K562 (cell line): ENCODE measurements around the gene RASGRP1. TPM values are rescaled to one million over a fixed set of nuclear protein-coding genes. Genes with fewer than 3 reads are reported as not detected.

ENCODE experiments used
- ATAC-seq: fragments of 200-7000 bp; cut with Tn5 transposase; 3 replicates; pipeline ENCODE4 v1.9.1; 2020; ENCODE audit warnings: moderate library complexity
- BruUV-seq: library from RNA; stranded (reverse); fragments of 400-500 nt; replicated peaks from 2 replicates; lab custom pipeline; 2021; lab: Mats Ljungman, UMichigan
- CTCF ChIA-PET: fragments of 300-600 bp; formaldehyde crosslinking; extraction: SDS; loops from one replicate; lab custom pipeline; 2021; ENCODE audit warnings: low intra/inter-chr PET ratio; lab: Yijun Ruan, JAX
- POLR2A ChIA-PET: fragments of 300-600, 350-650 bp; sonication (Branson Sonifier 250); formaldehyde crosslinking; extraction: SDS; loops from one replicate; lab custom pipeline; 2021; ENCODE audit warnings: antibody characterized with exemption, inconsistent platforms; lab: Yijun Ruan, JAX
- DNase-seq, 4 experiments: peaks; one replicate each; pipeline versions ENCODE4 v3.0.0 to v3.0.0-alpha.2; 2011 to 2018; ENCODE audit warnings: low spot score in 3 of 4, mixed read lengths in 3 of 4; ENCODE audit errors: extremely low read depth in 1 of 4
- FAIRE-seq: peaks from 2 replicates; lab custom pipeline; 2011; peaks lifted over from hg19 to GRCh38; lab: Jason Lieb, UNC
- H2AFZ ChIP-seq: 2 replicates; pipeline ENCODE4 v1.6.0; 2011; ENCODE audit warnings: low read depth, low read length, control low read depth, inconsistent platforms
- H3K27ac ChIP-seq: fragments of 200-600 bp; 3 replicates; pipeline ENCODE4 v1.8.0; 2011; ENCODE audit warnings: low read depth, mild to moderate bottlenecking, control low read depth, inconsistent platforms, low read length, moderate library complexity, mixed read lengths; ENCODE audit errors: extremely low read depth
- H3K27me3 ChIP-seq, 2 experiments: fragments of 300-600 bp in 1 of 2; 2 replicates in 1 of 2; 3 replicates in 1 of 2; pipeline versions ENCODE4 v1.6.0 to v1.8.0; 2011; ENCODE audit warnings: inconsistent platforms in 2 of 2, low read length in 2 of 2, mild to moderate bottlenecking in 1 of 2, mixed read lengths in 1 of 2, moderate library complexity in 1 of 2; ENCODE audit not compliant: control insufficient read depth in 2 of 2, insufficient read depth in 2 of 2
- H3K36me3 ChIP-seq: fragments of 300-600 bp; 3 replicates; pipeline ENCODE4 v1.8.0; 2011; ENCODE audit warnings: mild to moderate bottlenecking, low read length, inconsistent platforms; ENCODE audit not compliant: control insufficient read depth, insufficient read depth
- H3K4me1 ChIP-seq, 2 experiments: fragments of 200-600 bp in 1 of 2; replicated peaks in 1 of 2; 2 replicates in 1 of 2; 3 replicates in 1 of 2; pipeline versions ENCODE4 v1.5.1 to v1.8.0; 2011; ENCODE audit warnings: inconsistent platforms in 2 of 2, low read length in 2 of 2, mild to moderate bottlenecking in 1 of 2, mixed read lengths in 1 of 2, moderate library complexity in 1 of 2; ENCODE audit not compliant: control insufficient read depth in 2 of 2, insufficient read depth in 2 of 2
- H3K4me2 ChIP-seq: 2 replicates; pipeline ENCODE4 v1.6.1; 2011; ENCODE audit warnings: low read length, control low read depth, inconsistent platforms, mixed read lengths; ENCODE audit not compliant: insufficient read depth
- H3K4me3 ChIP-seq: fragments of 200-600 bp; sonication (generic), shearing (Covaris generic); 2 replicates; pipeline ENCODE4 v1.5.1; 2016; ENCODE audit warnings: control low read depth, inconsistent platforms
- H3K79me2 ChIP-seq: fragments of 200-600 bp; 3 replicates; pipeline ENCODE4 v1.8.0; 2011; ENCODE audit warnings: low read length, inconsistent platforms; ENCODE audit not compliant: control insufficient read depth, insufficient read depth
- H3K9ac ChIP-seq, 2 experiments: 2 replicates each; pipeline versions ENCODE4 v1.6.0 to v1.6.1; 2011; ENCODE audit warnings: low read depth in 2 of 2, low read length in 2 of 2, control low read depth in 1 of 2, inconsistent platforms in 1 of 2, mild to moderate bottlenecking in 1 of 2, mixed read lengths in 1 of 2; ENCODE audit not compliant: insufficient read depth in 1 of 2
- H3K9me1 ChIP-seq: one replicate; pipeline ENCODE4 v1.6.0; 2011; ENCODE audit warnings: inconsistent platforms, mild to moderate bottlenecking, low read length, moderate library complexity; ENCODE audit not compliant: control insufficient read depth, insufficient read depth
- H3K9me3 ChIP-seq: replicated peaks from 2 replicates; pipeline ENCODE4 v1.5.1; 2011; ENCODE audit warnings: low read depth, low read length, inconsistent platforms; ENCODE audit not compliant: control insufficient read depth, insufficient read depth
- H4K20me1 ChIP-seq: replicated peaks from 2 replicates; pipeline ENCODE4 v1.6.1; 2011; ENCODE audit warnings: low read length, inconsistent platforms, mixed read lengths; ENCODE audit not compliant: control insufficient read depth, insufficient read depth
- BRD4 ChIP-seq: fragments of 200-600 bp; sonication (generic); IDR thresholded peaks from 2 replicates; pipeline ENCODE4 v1.6.1; 2017; ENCODE audit warnings: inconsistent platforms
- C11orf30 ChIP-seq: fragments of 450-650 bp; IDR thresholded peaks from 2 replicates; pipeline ENCODE4 v1.6.1; 2016; ENCODE audit warnings: low read depth, mild to moderate bottlenecking
- CHCHD3 ChIP-seq: fragments of 250-450 bp; sonication (Bioruptor Pico); IDR thresholded peaks from 2 replicates; pipeline ENCODE4 v2.1.2; 2022; ENCODE audit warnings: mild to moderate bottlenecking
- GTF3C2 ChIP-seq: IDR thresholded peaks from 3 replicates; pipeline ENCODE4 v1.6.1; 2011; ENCODE audit warnings: borderline replicate concordance, mild to moderate bottlenecking, moderate library complexity; ENCODE audit not compliant: insufficient read length; ENCODE audit errors: extremely low read depth
- MAFG ChIP-seq: fragments of 450-650 bp; conservative IDR thresholded peaks from 2 replicates; pipeline ENCODE4 v1.6.1; 2016; ENCODE audit warnings: missing genetic modification characterization, missing compliant biosample characterization
- PREB ChIP-seq: sonication (generic); formaldehyde crosslinking; IDR thresholded peaks from 2 replicates; pipeline ENCODE4 v1.8.1; 2023; ENCODE audit warnings: mild to moderate bottlenecking, missing genetic modification reagents
- RBM25 ChIP-seq: fragments of 200-400 bp; formaldehyde crosslinking; IDR thresholded peaks from 2 replicates; pipeline ENCODE4 v1.6.1; 2018; ENCODE audit warnings: low read length, low read depth, moderate library complexity; ENCODE audit not compliant: severe bottlenecking
- SMAD4 ChIP-seq: fragments of 250-450 bp; sonication (Bioruptor Pico); conservative IDR thresholded peaks from 2 replicates; pipeline ENCODE4 v1.8.0; 2021; ENCODE audit warnings: inconsistent platforms, mild to moderate bottlenecking, moderate library complexity
- TRIM24 ChIP-seq, 2 experiments: fragments of 450-650 bp; IDR thresholded peaks; 2 replicates each; pipeline ENCODE4 v1.6.1; 2016
- ZNF239 ChIP-seq: fragments of 250-450 bp; sonication (Bioruptor Pico); IDR thresholded peaks from 2 replicates; pipeline ENCODE4 v1.4.0; 2020; ENCODE audit warnings: mild to moderate bottlenecking
- ZNF311 ChIP-seq: fragments of 250-450 bp; sonication (Bioruptor Pico); IDR thresholded peaks from 2 replicates; pipeline ENCODE4 v1.4.0; 2020; ENCODE audit warnings: mild to moderate bottlenecking, moderate library complexity
- WGBS: fragments of 100-300 bp; shearing (Covaris generic); methylation state at CpG from one replicate; pipeline ENCODE4 v1.1.6; 2016; ENCODE audit warnings: low coverage, mixed read lengths; ENCODE audit not compliant: insufficient coverage; ENCODE audit errors: missing lambda C conversion rate; 5-methylcytosine and 5-hydroxymethylcytosine counted together
- in situ Hi-C: fragments of 300-500 bp; cut with MboI; formaldehyde crosslinking; loops from 4 replicates; pipeline ENCODE4 v1.15.0; 2018; ENCODE audit warnings: inconsistent platforms, mixed read lengths
- intact Hi-C: fragments of 100-400 bp; cut with micrococcal nuclease; formaldehyde crosslinking; loops from 2 replicates; pipeline ENCODE4 v1.14.2; 2022
- polyA plus RNA-seq, 8 experiments: library from polyadenylated mRNA; depleted of rRNA in 4 of 8; stranded (reverse) in 5 of 8; unstranded in 3 of 8; fragments of >200 nt; fragmentation: Nextera tagmentation in 2 of 8; fragmentation: Illumina TruSeq in 1 of 8; extraction: Ambion mirVana in 2 of 8; extraction: Trizol in 1 of 8; gene quantifications; 2 replicates each; pipeline versions ENCODE4 v1.2.1 to v1.2.3, GENCODE V29; 2011 to 2014; ENCODE audit warnings: inconsistent platforms in 1 of 8, missing spikeins in 1 of 8
- total RNA-seq, 7 experiments: library from RNA; depleted of rRNA in 6 of 7; stranded (reverse); fragments of >200 nt in 6 of 7; fragmentation: Illumina TruSeq in 2 of 7; extraction: Trizol in 2 of 7; gene quantifications; 2 replicates each; pipeline versions ENCODE4 v1.2.1 to v1.2.3, GENCODE V29; 2011 to 2021; ENCODE audit warnings: low replicate concordance in 1 of 7
- TF ChIP-seq, protein P1 (sequence below), 2 experiments: IDR thresholded peaks in 1 of 2; conservative IDR thresholded peaks in 1 of 2; 2 replicates each; pipeline ENCODE4 v1.6.1; 2016; ENCODE audit warnings: low read depth in 2 of 2, mild to moderate bottlenecking in 1 of 2, missing compliant biosample characterization in 1 of 2, missing genetic modification characterization in 1 of 2, moderate library complexity in 1 of 2

RASGRP1 gene
- total and polyA plus RNA-seq, 9 of the 15 experiments (the other 6 are each of a cell fraction or from before 2014, with no cell fraction given) = 0.14 to 0.72 (median 0.31) TPM

GRCh38 chr15:38512901-38513300 lies 51.7 kb downstream of the RASGRP1 start (continued):
- no peak for TF ChIP-seq PREB (CRISPR knock-in tag)
- TF ChIP-seq BRD4 = no peak
- no peak for TF ChIP-seq ZNF239 (CRISPR knock-in tag)
- peak; percentile 44; the same call in 1 of the 2 replicates for TF ChIP-seq MAFG (tag)
- TF ChIP-seq C11orf30 = peak; percentile 30; the same call in 1 of the 2 replicates

DNA sequence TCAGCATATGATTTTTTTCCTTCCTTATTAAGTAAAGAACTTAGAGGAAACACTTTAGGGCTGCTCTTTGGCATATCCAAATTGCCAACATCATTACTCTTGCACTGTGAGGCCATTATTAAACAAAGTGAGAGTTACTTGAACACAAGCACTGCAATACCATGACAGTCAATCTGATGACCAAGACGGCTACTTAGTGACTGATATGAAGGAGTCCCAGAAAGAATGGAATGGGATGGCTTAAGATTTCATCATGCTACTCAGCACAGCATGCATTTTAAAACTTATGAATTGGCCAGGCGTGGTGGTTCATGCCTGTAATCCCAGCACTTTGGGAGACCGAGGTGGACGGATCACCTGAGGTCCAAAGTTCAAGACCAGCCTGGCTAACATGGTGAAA lies 55.5 kb downstream of the RASGRP1 start:
- ATAC-seq = peak; percentile 44
- TF ChIP-seq RBM25 = no peak
- no peak for TF ChIP-seq GTF3C2
- TF ChIP-seq CHCHD3 = no peak
- peak in 1 of 2 experiments; percentile 11; a peak in 1 of 4 replicates for TF ChIP-seq TRIM24 (IDR thresholded peaks at IDR 0.05)
- TF ChIP-seq ZNF311 (CRISPR knock-in tag) = no peak
- TF ChIP-seq, protein P1, sequence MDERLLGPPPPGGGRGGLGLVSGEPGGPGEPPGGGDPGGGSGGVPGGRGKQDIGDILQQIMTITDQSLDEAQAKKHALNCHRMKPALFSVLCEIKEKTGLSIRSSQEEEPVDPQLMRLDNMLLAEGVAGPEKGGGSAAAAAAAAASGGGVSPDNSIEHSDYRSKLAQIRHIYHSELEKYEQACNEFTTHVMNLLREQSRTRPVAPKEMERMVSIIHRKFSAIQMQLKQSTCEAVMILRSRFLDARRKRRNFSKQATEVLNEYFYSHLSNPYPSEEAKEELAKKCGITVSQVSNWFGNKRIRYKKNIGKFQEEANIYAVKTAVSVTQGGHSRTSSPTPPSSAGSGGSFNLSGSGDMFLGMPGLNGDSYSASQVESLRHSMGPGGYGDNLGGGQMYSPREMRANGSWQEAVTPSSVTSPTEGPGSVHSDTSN (CRISPR knock-in tag; IDR thresholded peaks at IDR 0.05; ENCODE audit: low read depth) = no peak
- TF ChIP-seq, protein P1 (tag; conservative IDR thresholded peaks at IDR 0.05; ENCODE audit: low read depth) = no peak
- peak; percentile 23; the same call in 1 of the 2 replicates for TF ChIP-seq SMAD4 (CRISPR knock-in tag)

More for the DNA sequence above, 55.5 kb downstream of the RASGRP1 start:
- Histone ChIP-seq H3K36me3 (no peaks in the 10 kb centered on the region), H2AFZ (no peak overlapping the region), H3K27me3 (no peaks in the 10 kb centered on the region), H3K4me2 (no peak overlapping the region), H3K9me3 (no peaks in the 10 kb centered on the region), H3K9me1 (no peaks in the 10 kb centered on the region), H3K27ac (no peak overlapping the region), H3K4me1 (peaks cover 0 to 7% of the 10 kb centered on the region in 2 experiments; a peak in 2 of 5 replicates), H4K20me1 (no peaks in the 10 kb centered on the region), H3K79me2 (no peaks in the 10 kb centered on the region), H3K9ac (no peak overlapping the region), H3K4me3 (no peak overlapping the region)
- DNase-seq (no peak), FAIRE-seq (no peak)
- in situ Hi-C loops = no loop called here
- 60% methylated on average over 4 of the region's 4 CpGs for WGBS
- no TSS peak for BruUV-seq
- intact Hi-C loops = loop anchor here (5.0 kb wide), 1 partner anchor 67 kb away; no protein-coding TSS in a partner anchor
- CTCF ChIA-PET = no interaction called here
- POLR2A ChIA-PET = interaction anchor here (0.6 to 4.2 kb wide), 3 partner anchors 10 to 145 kb away, joined by 3 to 25 read pairs (median 4); no protein-coding TSS in a partner anchor
